H1 (cell line): ENCODE data around the gene RIMS1. TPM values are rescaled to one million over a fixed set of nuclear protein-coding genes. Genes with fewer than 3 reads are reported as not detected.

ENCODE experiments used
- CEBPB ChIP-seq: IDR thresholded peaks from 2 replicates; pipeline ENCODE4 v1.6.1; 2012; ENCODE audit warnings: low read depth, low read length
- CHD7 ChIP-seq: fragments of 300-600 bp; sonication (generic); IDR thresholded peaks from 2 replicates; pipeline ENCODE4 v1.7.1; 2012; ENCODE audit warnings: low read length, moderate library complexity, mild to moderate bottlenecking, inconsistent platforms; ENCODE audit not compliant: insufficient replicate concordance
- JUND ChIP-seq: IDR thresholded peaks from 2 replicates; pipeline ENCODE4 v1.6.1; 2011; ENCODE audit warnings: mild to moderate bottlenecking, improper control_type of control experiment, low read length
- SIX5 ChIP-seq: IDR thresholded peaks from 2 replicates; pipeline ENCODE4 v1.6.1; 2011; ENCODE audit warnings: mild to moderate bottlenecking, low read depth, low read length
- SP4 ChIP-seq: IDR thresholded peaks from 2 replicates; pipeline ENCODE4 v1.6.1; 2012; ENCODE audit warnings: low read length, inconsistent platforms
- polyA plus RNA-seq, 7 experiments: library from polyadenylated mRNA; depleted of rRNA in 3 of 7; stranded (reverse) in 5 of 7; unstranded in 2 of 7; fragments of >200 nt in 5 of 7; fragments of 200-250 nt in 2 of 7; gene quantifications; 1 replicate in 5 of 7; 2 replicates in 1 of 7; 4 replicates in 1 of 7; pipeline versions ENCODE4 v1.2.1 to v1.2.3, GENCODE V29; 2011 to 2013; ENCODE audit warnings: missing spikeins in 2 of 7, mixed read lengths in 2 of 7
- total RNA-seq: library from RNA; stranded (reverse); fragmentation: NEBNext Ultra II Directional; extraction: Animal tissue kit (Norgen Biotek cat#: 25700); gene quantifications from 2 replicates; pipeline ENCODE4 v1.2.1, GENCODE V29; 2021
- TF ChIP-seq, protein P1 (sequence below): IDR thresholded peaks from 2 replicates; pipeline ENCODE4 v1.6.1; 2012; ENCODE audit warnings: inconsistent platforms

Gene RIMS1
- total and polyA plus RNA-seq, 2 of the 8 experiments (the other 6 are each of a cell fraction or from before 2014, with no cell fraction given), result 0.63 to 2.3 TPM

DNA sequence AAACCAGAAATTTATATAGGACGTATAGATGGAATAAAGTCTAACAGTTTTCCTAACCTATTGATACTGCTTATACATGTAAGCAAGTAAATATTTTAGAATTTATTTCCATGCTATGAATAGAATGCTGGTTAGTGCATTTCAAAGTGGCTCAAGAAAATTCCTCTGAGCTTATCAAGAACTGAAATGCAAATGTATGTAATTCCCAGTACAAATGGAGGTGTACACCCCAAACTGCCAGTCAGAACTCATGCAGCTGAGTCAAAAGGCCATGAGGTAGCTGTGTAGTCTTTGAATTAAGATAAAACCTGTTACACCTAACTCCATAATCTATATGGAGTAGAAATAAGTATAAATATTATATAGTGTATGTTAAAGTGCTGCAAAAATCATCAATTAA is 503.3 kb downstream of the RIMS1 start (continued):
- TF ChIP-seq CHD7, result no peak
- no peak for TF ChIP-seq CEBPB
- TF ChIP-seq SP4, result no peak
- no peak for TF ChIP-seq JUND
- no peak for TF ChIP-seq SIX5
- TF ChIP-seq, protein P1, sequence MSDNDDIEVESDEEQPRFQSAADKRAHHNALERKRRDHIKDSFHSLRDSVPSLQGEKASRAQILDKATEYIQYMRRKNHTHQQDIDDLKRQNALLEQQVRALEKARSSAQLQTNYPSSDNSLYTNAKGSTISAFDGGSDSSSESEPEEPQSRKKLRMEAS, result no peak
